Transverse colon (tissue), 4 donors: ENCODE results near the gene CCDC112. TPM values are rescaled to one million over a fixed set of nuclear protein-coding genes. Genes with fewer than 3 reads are reported as not detected.
"Not testable (repeated sequence)": the region's sequence is repeated elsewhere in the genome, so short reads cannot be mapped to it uniquely, and the experiment has no call there.

Source experiments
- DNase-seq: peaks from one replicate; pipeline ENCODE4 v3.0.0-alpha.2; 2019
- H3K27ac ChIP-seq, 4 donors: fragments of 200-600 bp; sonication (generic); 2 replicates each; pipeline ENCODE4 v1.5.1; 2016 to 2018; ENCODE audit warnings: inconsistent platforms in 4 of 4
- H3K27me3 ChIP-seq: fragments of 200-600 bp; sonication (generic); 2 replicates; pipeline ENCODE4 v1.5.1; 2017; ENCODE audit warnings: inconsistent platforms
- H3K36me3 ChIP-seq, 4 donors: fragments of 200-600 bp; sonication (generic); 2 replicates each; pipeline ENCODE4 v1.5.1; 2017 to 2019; ENCODE audit warnings: inconsistent platforms in 4 of 4
- H3K4me1 ChIP-seq, 4 donors: fragments of 200-600 bp; sonication (generic); 2 replicates each; pipeline ENCODE4 v1.5.1; 2017 to 2020; ENCODE audit warnings: inconsistent platforms in 4 of 4
- H3K4me3 ChIP-seq, 4 donors: fragments of 200-600 bp; sonication (generic); 1 replicate in 1 of 4; 2 replicates in 3 of 4; pipeline versions ENCODE4 v1.5.1 to v1.6.1; 2017 to 2019; ENCODE audit warnings: inconsistent platforms in 4 of 4
- H3K9me3 ChIP-seq, 2 donors: fragments of 200-600 bp; sonication (generic); 2 replicates each; pipeline ENCODE4 v1.5.1; 2017 to 2019; ENCODE audit warnings: inconsistent platforms in 2 of 2
- EP300 ChIP-seq: sonication (generic); formaldehyde crosslinking; IDR thresholded peaks from one replicate; pipeline ENCODE4 v1.6.1; 2017; ENCODE audit warnings: antibody characterized with exemption, low read depth
- POLR2A ChIP-seq: fragments of 450-650 bp; IDR thresholded peaks from one replicate; pipeline ENCODE4 v1.6.1; 2016; ENCODE audit warnings: antibody characterized with exemption, mild to moderate bottlenecking, moderate library complexity
- POLR2AphosphoS5 ChIP-seq, 3 donors: sonication (generic); formaldehyde crosslinking; IDR thresholded peaks; one replicate each; pipeline ENCODE4 v1.6.1; 2016; ENCODE audit warnings: antibody characterized with exemption in 3 of 3
- WGBS, 2 donors: methylation state at CpG; one replicate each; pipeline ENCODE4 v1.1.5; 2018; ENCODE audit warnings: low coverage in 1 of 2; 5-methylcytosine and 5-hydroxymethylcytosine counted together
- in situ Hi-C, 4 donors: fragments of 200-750 bp; cut with MboI; loops; one replicate each; pipeline versions ENCODE4 v1.15.0 to v1.15.1; 2017; ENCODE audit warnings: low sequenced_read_pairs in 3 of 4, low pct_ligation_motif_present in 1 of 4, low pct_unique_long_range_greater_than_20kb in 1 of 4
- intact Hi-C: fragments of 100-400 bp; cut with DNase I; formaldehyde crosslinking; loops from one replicate; pipeline ENCODE4 v1.15.1; 2023; ENCODE audit warnings: low total_unique reads
- total RNA-seq, 4 donors: library from RNA; depleted of rRNA; stranded (reverse); fragments of >200 nt; gene quantifications; one replicate each; pipeline ENCODE4 v1.1.0, GENCODE V29; 2016
- TF ChIP-seq, protein P1 (sequence below), 5 experiments: fragments of 200-600 bp in 3 of 5; fragments of 450-650 bp in 2 of 5; sonication (generic) in 3 of 5; IDR thresholded peaks; 1 replicate in 2 of 5; 2 replicates in 3 of 5; pipeline ENCODE4 v1.5.1; 2016 to 2017; ENCODE audit warnings: antibody characterized with exemption in 5 of 5, inconsistent platforms in 3 of 5, mild to moderate bottlenecking in 2 of 5, moderate library complexity in 1 of 5

CCDC112 gene
- total RNA-seq, 4 donors from 2014 or later: 15.7 to 22.4 (median 20.5) TPM

DNA sequence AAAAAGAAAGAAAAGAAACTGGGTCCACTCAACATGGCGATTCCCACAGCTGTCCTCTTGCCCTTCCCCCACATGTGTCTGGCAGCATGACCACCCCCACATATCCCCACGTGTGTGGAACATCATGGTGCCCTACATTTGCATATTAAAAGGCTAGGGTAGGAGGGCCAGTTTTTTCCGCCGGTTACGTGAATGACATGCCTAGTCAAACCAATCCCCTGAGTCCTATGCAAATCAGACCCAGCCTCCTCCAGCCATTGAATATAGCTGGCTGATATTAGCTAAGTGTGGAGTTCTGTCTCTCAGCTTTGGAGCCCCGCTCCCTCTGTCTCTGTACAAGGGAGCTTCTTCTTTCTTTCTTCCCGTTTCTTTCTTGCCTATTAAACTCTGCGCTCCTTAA, 33.0 kb upstream of the CCDC112 start:
- Histone ChIP-seq H3K4me3 (no peak overlapping the region), H3K36me3 (no peaks in the 10 kb centered on the region), H3K9me3 (no peaks in the 10 kb centered on the region), H3K4me1 (peaks cover 0 to 12% (median 0%) of the 10 kb centered on the region in 4 donors), H3K27ac (no peak overlapping the region), H3K27me3 (peaks cover 6% of the 10 kb centered on the region)
- WGBS, 2 donors: 71 to 78% methylated on average over 7 to 8 of the region's 8 CpGs
- intact Hi-C loops (no loop called here), in situ Hi-C loops (no loop called here)
- DNase-seq: peak; percentile 14
- TF ChIP-seq POLR2A (no peak), POLR2AphosphoS5 (IDR thresholded peaks at IDR 0.05) (no peak), EP300 (no peak)
- TF ChIP-seq, protein P1, sequence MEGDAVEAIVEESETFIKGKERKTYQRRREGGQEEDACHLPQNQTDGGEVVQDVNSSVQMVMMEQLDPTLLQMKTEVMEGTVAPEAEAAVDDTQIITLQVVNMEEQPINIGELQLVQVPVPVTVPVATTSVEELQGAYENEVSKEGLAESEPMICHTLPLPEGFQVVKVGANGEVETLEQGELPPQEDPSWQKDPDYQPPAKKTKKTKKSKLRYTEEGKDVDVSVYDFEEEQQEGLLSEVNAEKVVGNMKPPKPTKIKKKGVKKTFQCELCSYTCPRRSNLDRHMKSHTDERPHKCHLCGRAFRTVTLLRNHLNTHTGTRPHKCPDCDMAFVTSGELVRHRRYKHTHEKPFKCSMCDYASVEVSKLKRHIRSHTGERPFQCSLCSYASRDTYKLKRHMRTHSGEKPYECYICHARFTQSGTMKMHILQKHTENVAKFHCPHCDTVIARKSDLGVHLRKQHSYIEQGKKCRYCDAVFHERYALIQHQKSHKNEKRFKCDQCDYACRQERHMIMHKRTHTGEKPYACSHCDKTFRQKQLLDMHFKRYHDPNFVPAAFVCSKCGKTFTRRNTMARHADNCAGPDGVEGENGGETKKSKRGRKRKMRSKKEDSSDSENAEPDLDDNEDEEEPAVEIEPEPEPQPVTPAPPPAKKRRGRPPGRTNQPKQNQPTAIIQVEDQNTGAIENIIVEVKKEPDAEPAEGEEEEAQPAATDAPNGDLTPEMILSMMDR (IDR thresholded peaks at IDR 0.05): no peak

DNA sequence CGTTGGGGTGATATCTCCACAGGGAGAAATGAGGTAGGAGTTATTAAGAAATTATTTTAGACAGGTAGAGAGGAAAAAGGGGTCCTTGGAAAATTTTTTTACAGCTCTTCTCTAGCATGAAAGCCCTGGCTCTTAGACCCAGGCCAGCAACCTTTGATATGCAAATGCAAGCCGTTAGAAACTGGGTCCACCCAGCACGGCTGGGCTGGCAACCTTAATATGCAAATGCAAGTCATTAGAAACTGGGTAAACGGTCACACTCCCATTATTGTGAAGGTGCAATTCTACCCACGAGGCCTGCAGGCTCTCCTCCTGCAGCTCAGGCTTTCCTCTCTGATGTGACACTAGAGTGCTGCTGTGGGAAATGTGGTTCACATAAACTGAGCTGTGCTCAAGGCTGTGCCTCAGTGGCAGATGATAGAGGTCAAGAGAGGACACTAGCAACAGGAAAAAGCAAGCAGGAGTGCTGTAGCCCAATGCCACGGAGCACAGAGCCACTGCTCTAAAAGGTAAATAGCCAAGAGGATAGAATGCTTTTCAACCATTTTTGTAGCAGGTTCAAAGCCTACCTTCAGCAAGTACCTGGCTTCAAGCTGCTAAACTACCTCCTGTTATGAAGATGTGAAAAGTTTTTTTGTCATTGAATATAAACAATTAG, 32.3 kb upstream of the CCDC112 start:
- H3K27me3 ChIP-seq, H3K4me3 ChIP-seq, H3K36me3 ChIP-seq, H3K9me3 ChIP-seq, H3K27ac ChIP-seq, in situ Hi-C loops, intact Hi-C loops: not testable (repeated sequence)
- 28 to 41% methylated on average over 2 to 6 of the region's 6 CpGs for WGBS, 2 donors
- H3K4me1 ChIP-seq: peaks cover 0 to 12% (median 0%) of the 10 kb centered on the region in 4 donors
- DNase-seq: peak; percentile 25

DNA sequence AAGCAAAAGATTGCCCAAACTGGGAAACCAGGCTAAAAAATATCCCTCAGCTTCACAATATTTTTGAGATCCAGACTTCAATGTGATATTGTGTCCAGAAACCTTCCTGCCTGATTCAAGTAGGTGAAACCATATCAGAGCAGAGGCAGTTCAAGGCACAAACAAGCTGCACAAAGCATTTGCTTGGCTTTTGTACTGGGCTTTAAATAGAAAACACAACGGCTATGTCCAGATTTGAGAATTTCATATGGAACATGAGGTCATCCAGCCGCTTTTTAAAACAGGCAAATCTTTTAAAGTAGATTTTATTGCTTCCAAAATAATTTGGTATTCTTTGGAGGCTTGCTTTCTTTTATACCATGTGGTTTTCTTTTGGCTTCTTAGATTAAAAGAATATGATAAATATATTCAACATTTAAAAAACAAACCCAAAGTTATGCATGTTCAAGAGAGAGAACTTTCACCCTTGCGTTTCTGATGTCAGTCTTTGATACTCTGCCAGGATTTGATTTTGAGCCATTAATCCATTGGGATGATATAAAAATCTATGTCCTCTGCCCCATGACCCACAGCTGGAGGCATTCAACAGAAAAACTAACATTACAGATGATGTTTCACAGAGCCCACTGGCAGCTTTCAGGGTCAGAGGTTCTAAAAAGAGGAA, 29.0 kb upstream of the CCDC112 start:
- peaks cover 6% of the 10 kb centered on the region for H3K27me3 ChIP-seq
- H3K27ac ChIP-seq: no peak overlapping the region
- intact Hi-C loops (no loop called here), in situ Hi-C loops (no loop called here)
- no peaks in the 10 kb centered on the region for H3K36me3 ChIP-seq
- H3K9me3 ChIP-seq: no peaks in the 10 kb centered on the region
- peaks cover 0 to 12% (median 0%) of the 10 kb centered on the region in 4 donors for H3K4me1 ChIP-seq
- no peak overlapping the region for H3K4me3 ChIP-seq
- TF ChIP-seq, protein P1 (IDR thresholded peaks at IDR 0.05): no peak
- TF ChIP-seq POLR2AphosphoS5 (IDR thresholded peaks at IDR 0.05) (no peak), POLR2A (no peak), EP300 (no peak)
- WGBS, 2 donors: 68 to 85% methylated on average over 3 of the region's 3 CpGs
- no peak for DNase-seq

DNA sequence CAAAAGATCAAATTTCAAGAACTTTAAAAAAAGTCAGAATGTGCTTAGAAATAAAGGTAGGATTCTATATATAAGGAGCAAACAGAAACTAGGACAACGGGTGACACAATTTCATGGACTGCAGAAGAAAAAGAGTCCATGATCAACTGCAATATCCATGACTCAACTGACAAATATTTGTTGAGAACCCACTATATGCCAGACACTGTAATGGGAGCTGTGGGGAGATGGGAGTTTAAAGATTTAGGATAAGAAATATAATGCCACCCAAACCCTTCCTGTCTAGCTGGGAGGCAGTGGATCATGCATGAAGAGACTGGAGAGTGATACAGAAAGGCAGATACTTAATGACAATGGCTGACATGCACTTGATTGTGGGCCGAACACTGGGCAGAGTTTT, 27.6 kb upstream of the CCDC112 start:
- TF ChIP-seq, protein P1 (IDR thresholded peaks at IDR 0.05): no peak
- TF ChIP-seq EP300 (no peak), POLR2AphosphoS5 (IDR thresholded peaks at IDR 0.05) (no peak), POLR2A (no peak)
- no peak for DNase-seq
- WGBS, 2 donors: 88 to 92% methylated on average over 2 of the region's 2 CpGs

More for the DNA sequence above, 27.6 kb upstream of the CCDC112 start:
- H3K27ac ChIP-seq: no peak overlapping the region
- H3K4me1 ChIP-seq: peaks cover 0 to 12% (median 0%) of the 10 kb centered on the region in 4 donors
- H3K36me3 ChIP-seq: no peaks in the 10 kb centered on the region
- peaks cover 6% of the 10 kb centered on the region for H3K27me3 ChIP-seq
- intact Hi-C loops (no loop called here), in situ Hi-C loops (loop anchor here (25.0 kb wide), 2 partner anchors 513 to 738 kb away; partner anchors contain the start of genes AP3S1 (in 2 of the 4) and ATG12 (in 2 of the 4))
- no peaks in the 10 kb centered on the region for H3K9me3 ChIP-seq
- no peak overlapping the region for H3K4me3 ChIP-seq
